K562 (cell line): ENCODE data around the gene UGT1A3. TPM values are rescaled to one million over a fixed set of nuclear protein-coding genes. Genes with fewer than 3 reads are reported as not detected.

Source experiments
- CC2D1A ChIP-seq: fragments of 450-650 bp; IDR thresholded peaks from 2 replicates; pipeline ENCODE4 v1.6.1; 2017; ENCODE audit warnings: mild to moderate bottlenecking
- CEBPG ChIP-seq, 3 experiments: fragments of 200-800 bp in 1 of 3; sonication (Bioruptor generic) in 1 of 3; sonication (generic) in 1 of 3; formaldehyde crosslinking in 1 of 3; IDR thresholded peaks in 2 of 3; conservative IDR thresholded peaks in 1 of 3; 2 replicates each; pipeline versions ENCODE4 v1.6.1 to v1.8.0; 2016 to 2022; ENCODE audit warnings: missing compliant biosample characterization in 2 of 3, missing genetic modification characterization in 2 of 3, mild to moderate bottlenecking in 1 of 3, missing genetic modification reagents in 1 of 3
- DPF2 ChIP-seq: fragments of 450-650 bp; IDR thresholded peaks from 2 replicates; pipeline ENCODE4 v1.6.1; 2016
- ETS2 ChIP-seq: IDR thresholded peaks from 2 replicates; pipeline ENCODE4 v1.6.1; 2016; ENCODE audit warnings: borderline replicate concordance, missing genetic modification characterization, mild to moderate bottlenecking, moderate library complexity, missing compliant biosample characterization; ENCODE audit not compliant: poor library complexity, severe bottlenecking
- MCM5 ChIP-seq: fragments of 450-650 bp; IDR thresholded peaks from 2 replicates; pipeline ENCODE4 v1.6.1; 2016; ENCODE audit warnings: low read depth
- MEIS2 ChIP-seq: fragments of 450-650 bp; IDR thresholded peaks from 2 replicates; pipeline ENCODE4 v1.6.1; 2014; ENCODE audit warnings: mild to moderate bottlenecking; ENCODE audit not compliant: partially characterized antibody
- NELFE ChIP-seq: IDR thresholded peaks from 2 replicates; pipeline ENCODE4 v1.6.1; 2011; ENCODE audit warnings: mild to moderate bottlenecking; ENCODE audit not compliant: insufficient read depth, insufficient read length
- NR4A1 ChIP-seq, 2 experiments: fragments of 250-450 bp in 1 of 2; fragments of 450-650 bp in 1 of 2; sonication (Bioruptor Pico) in 1 of 2; IDR thresholded peaks; 2 replicates each; pipeline versions ENCODE4 v1.4.0 to v1.6.1; 2016 to 2020; ENCODE audit warnings: mild to moderate bottlenecking in 2 of 2, missing compliant biosample characterization in 1 of 2, missing genetic modification characterization in 1 of 2, moderate library complexity in 1 of 2
- PYGO2 ChIP-seq: fragments of 450-650 bp; IDR thresholded peaks from 2 replicates; pipeline ENCODE4 v1.6.1; 2016; ENCODE audit warnings: mild to moderate bottlenecking, missing genetic modification characterization, moderate library complexity, missing compliant biosample characterization
- SRSF1 ChIP-seq: fragments of 200-400 bp; formaldehyde crosslinking; IDR thresholded peaks from 2 replicates; pipeline ENCODE4 v1.6.1; 2017; ENCODE audit warnings: mild to moderate bottlenecking, low read depth, low read length, moderate library complexity
- TAF15 ChIP-seq: fragments of 200-400 bp; formaldehyde crosslinking; IDR thresholded peaks from 2 replicates; pipeline ENCODE4 v1.6.1; 2017; ENCODE audit warnings: mild to moderate bottlenecking, low read depth, low read length, moderate library complexity
- TOE1 ChIP-seq, 2 experiments: fragments of 450-650 bp in 1 of 2; sonication (generic) in 1 of 2; formaldehyde crosslinking in 1 of 2; IDR thresholded peaks; 2 replicates each; pipeline versions ENCODE4 v1.7.1 to v1.8.0; 2016 to 2022; ENCODE audit warnings: borderline replicate concordance in 2 of 2, mild to moderate bottlenecking in 2 of 2, antibody characterized with exemption in 1 of 2, inconsistent platforms in 1 of 2, low read depth in 1 of 2, missing genetic modification reagents in 1 of 2, moderate library complexity in 1 of 2
- ZC3H11A ChIP-seq: IDR thresholded peaks from 2 replicates; pipeline ENCODE4 v1.6.1; 2012; ENCODE audit warnings: low read depth, low read length, improper control_type of control experiment
- ZNF263 ChIP-seq: sonication (generic); formaldehyde crosslinking; IDR thresholded peaks from 2 replicates; pipeline ENCODE4 v1.8.0; 2022; ENCODE audit warnings: mild to moderate bottlenecking, missing genetic modification reagents, borderline replicate concordance
- polyA plus RNA-seq, 8 experiments: library from polyadenylated mRNA; depleted of rRNA in 4 of 8; stranded (reverse) in 5 of 8; unstranded in 3 of 8; fragments of >200 nt; fragmentation: Nextera tagmentation in 2 of 8; fragmentation: Illumina TruSeq in 1 of 8; extraction: Ambion mirVana in 2 of 8; extraction: Trizol in 1 of 8; gene quantifications; 2 replicates each; pipeline versions ENCODE4 v1.2.1 to v1.2.3, GENCODE V29; 2011 to 2014; ENCODE audit warnings: inconsistent platforms in 1 of 8, missing spikeins in 1 of 8
- total RNA-seq, 7 experiments: library from RNA; depleted of rRNA in 6 of 7; stranded (reverse); fragments of >200 nt in 6 of 7; fragmentation: Illumina TruSeq in 2 of 7; extraction: Trizol in 2 of 7; gene quantifications; 2 replicates each; pipeline versions ENCODE4 v1.2.1 to v1.2.3, GENCODE V29; 2011 to 2021; ENCODE audit warnings: low replicate concordance in 1 of 7
- TF ChIP-seq, protein P1 (sequence below), 2 experiments: IDR thresholded peaks in 1 of 2; conservative IDR thresholded peaks in 1 of 2; 2 replicates each; pipeline ENCODE4 v1.6.1; 2016; ENCODE audit warnings: low read depth in 2 of 2, mild to moderate bottlenecking in 1 of 2, missing compliant biosample characterization in 1 of 2, missing genetic modification characterization in 1 of 2, moderate library complexity in 1 of 2
- TF ChIP-seq, protein P2 (sequence below): fragments of 250-450 bp; sonication (Bioruptor Pico); IDR thresholded peaks from 2 replicates; pipeline ENCODE4 v1.9.0; 2021; ENCODE audit warnings: mild to moderate bottlenecking, inconsistent platforms
- TF ChIP-seq, protein P3 (sequence below): fragments of 450-650 bp; conservative IDR thresholded peaks from 2 replicates; pipeline ENCODE4 v1.6.1; 2016; ENCODE audit warnings: missing genetic modification characterization, low read depth, mild to moderate bottlenecking, control low read depth, missing compliant biosample characterization
- TF ChIP-seq, protein P4 (sequence below): fragments of 450-650 bp; formaldehyde crosslinking; IDR thresholded peaks from 2 replicates; pipeline ENCODE4 v1.4.0; 2020; ENCODE audit warnings: mild to moderate bottlenecking, moderate library complexity

UGT1A3 gene
- total and polyA plus RNA-seq, 9 of the 15 experiments (the other 6 are each of a cell fraction or from before 2014, with no cell fraction given), result not detected

DNA sequence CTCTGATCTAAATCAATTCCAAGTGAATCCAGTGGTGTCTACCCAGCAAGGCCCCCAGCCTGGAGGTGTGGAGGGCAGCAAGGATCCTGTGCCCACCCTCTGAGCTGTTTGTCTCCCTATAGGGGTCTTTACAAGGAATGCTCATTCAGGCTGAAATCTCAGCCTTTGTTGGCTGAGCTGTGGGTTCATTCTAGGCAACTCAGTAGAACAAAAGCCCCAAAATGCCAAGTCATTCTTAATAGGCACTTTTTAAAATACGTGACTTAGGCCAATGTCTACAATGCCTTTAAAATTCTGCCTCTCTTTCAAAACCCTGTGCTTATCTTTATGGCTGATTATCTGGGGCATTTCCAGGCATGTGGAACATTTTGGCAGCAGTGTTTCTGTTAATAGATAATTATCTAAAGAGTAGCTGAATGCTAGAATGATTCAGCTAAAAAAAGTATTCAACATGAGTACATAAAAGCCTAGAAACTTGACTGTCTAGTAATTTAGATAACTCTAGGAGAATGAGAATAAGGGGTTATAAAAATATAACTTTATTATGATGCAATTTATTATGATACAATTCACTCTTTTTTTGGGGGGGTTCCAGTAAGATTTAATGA is 28.7 kb upstream of the UGT1A3 start (continued):
- TF ChIP-seq, protein P1, sequence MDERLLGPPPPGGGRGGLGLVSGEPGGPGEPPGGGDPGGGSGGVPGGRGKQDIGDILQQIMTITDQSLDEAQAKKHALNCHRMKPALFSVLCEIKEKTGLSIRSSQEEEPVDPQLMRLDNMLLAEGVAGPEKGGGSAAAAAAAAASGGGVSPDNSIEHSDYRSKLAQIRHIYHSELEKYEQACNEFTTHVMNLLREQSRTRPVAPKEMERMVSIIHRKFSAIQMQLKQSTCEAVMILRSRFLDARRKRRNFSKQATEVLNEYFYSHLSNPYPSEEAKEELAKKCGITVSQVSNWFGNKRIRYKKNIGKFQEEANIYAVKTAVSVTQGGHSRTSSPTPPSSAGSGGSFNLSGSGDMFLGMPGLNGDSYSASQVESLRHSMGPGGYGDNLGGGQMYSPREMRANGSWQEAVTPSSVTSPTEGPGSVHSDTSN (CRISPR knock-in tag; IDR thresholded peaks at IDR 0.05; ENCODE audit: low read depth), result no peak
- TF ChIP-seq, protein P1 (tag; conservative IDR thresholded peaks at IDR 0.05; ENCODE audit: low read depth), result no peak
- TF ChIP-seq, protein P2, sequence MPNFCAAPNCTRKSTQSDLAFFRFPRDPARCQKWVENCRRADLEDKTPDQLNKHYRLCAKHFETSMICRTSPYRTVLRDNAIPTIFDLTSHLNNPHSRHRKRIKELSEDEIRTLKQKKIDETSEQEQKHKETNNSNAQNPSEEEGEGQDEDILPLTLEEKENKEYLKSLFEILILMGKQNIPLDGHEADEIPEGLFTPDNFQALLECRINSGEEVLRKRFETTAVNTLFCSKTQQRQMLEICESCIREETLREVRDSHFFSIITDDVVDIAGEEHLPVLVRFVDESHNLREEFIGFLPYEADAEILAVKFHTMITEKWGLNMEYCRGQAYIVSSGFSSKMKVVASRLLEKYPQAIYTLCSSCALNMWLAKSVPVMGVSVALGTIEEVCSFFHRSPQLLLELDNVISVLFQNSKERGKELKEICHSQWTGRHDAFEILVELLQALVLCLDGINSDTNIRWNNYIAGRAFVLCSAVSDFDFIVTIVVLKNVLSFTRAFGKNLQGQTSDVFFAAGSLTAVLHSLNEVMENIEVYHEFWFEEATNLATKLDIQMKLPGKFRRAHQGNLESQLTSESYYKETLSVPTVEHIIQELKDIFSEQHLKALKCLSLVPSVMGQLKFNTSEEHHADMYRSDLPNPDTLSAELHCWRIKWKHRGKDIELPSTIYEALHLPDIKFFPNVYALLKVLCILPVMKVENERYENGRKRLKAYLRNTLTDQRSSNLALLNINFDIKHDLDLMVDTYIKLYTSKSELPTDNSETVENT (CRISPR knock-in tag), result no peak
- TF ChIP-seq ZNF263 (CRISPR knock-in tag), result no peak
- TF ChIP-seq, protein P3, sequence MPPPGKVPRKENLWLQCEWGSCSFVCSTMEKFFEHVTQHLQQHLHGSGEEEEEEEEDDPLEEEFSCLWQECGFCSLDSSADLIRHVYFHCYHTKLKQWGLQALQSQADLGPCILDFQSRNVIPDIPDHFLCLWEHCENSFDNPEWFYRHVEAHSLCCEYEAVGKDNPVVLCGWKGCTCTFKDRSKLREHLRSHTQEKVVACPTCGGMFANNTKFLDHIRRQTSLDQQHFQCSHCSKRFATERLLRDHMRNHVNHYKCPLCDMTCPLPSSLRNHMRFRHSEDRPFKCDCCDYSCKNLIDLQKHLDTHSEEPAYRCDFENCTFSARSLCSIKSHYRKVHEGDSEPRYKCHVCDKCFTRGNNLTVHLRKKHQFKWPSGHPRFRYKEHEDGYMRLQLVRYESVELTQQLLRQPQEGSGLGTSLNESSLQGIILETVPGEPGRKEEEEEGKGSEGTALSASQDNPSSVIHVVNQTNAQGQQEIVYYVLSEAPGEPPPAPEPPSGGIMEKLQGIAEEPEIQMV, result no peak
- no peak for TF ChIP-seq SRSF1
- TF ChIP-seq TAF15, result no peak
- TF ChIP-seq ZC3H11A, result no peak
- no peak for TF ChIP-seq MEIS2
- TF ChIP-seq NELFE, result no peak
- no peak for TF ChIP-seq PYGO2 (tag)
- no peak for TF ChIP-seq TOE1 (IDR thresholded peaks at IDR 0.05; ENCODE audit: borderline replicate concordance)
- no peak for TF ChIP-seq TOE1 (CRISPR knock-in tag; IDR thresholded peaks at IDR 0.05; ENCODE audit: borderline replicate concordance, low read depth)
- TF ChIP-seq CC2D1A, result no peak
- no peak for TF ChIP-seq NR4A1 (CRISPR knock-in tag; IDR thresholded peaks at IDR 0.05)
- TF ChIP-seq NR4A1 (tag; IDR thresholded peaks at IDR 0.05), result no peak
- no peak for TF ChIP-seq CEBPG (CRISPR knock-in tag; IDR thresholded peaks at IDR 0.05)
- TF ChIP-seq CEBPG (tag; conservative IDR thresholded peaks at IDR 0.05 in 1 of 2, IDR thresholded peaks at IDR 0.05 in 1 of 2), result peak; percentile 27 to 56; a peak in 1 of 4 replicates
- TF ChIP-seq, protein P4, sequence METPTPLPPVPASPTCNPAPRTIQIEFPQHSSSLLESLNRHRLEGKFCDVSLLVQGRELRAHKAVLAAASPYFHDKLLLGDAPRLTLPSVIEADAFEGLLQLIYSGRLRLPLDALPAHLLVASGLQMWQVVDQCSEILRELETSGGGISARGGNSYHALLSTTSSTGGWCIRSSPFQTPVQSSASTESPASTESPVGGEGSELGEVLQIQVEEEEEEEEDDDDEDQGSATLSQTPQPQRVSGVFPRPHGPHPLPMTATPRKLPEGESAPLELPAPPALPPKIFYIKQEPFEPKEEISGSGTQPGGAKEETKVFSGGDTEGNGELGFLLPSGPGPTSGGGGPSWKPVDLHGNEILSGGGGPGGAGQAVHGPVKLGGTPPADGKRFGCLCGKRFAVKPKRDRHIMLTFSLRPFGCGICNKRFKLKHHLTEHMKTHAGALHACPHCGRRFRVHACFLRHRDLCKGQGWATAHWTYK, result no peak
- TF ChIP-seq DPF2, result peak; percentile 75; the same call in 1 of the 2 replicates
- TF ChIP-seq MCM5, result no peak
- no peak for TF ChIP-seq ETS2 (tag)
